GM12878 (cell line): Measurements from ENCODE around the gene SF3B2. TPM values are rescaled to one million over a fixed set of nuclear protein-coding genes. Genes with fewer than 3 reads are reported as not detected.
"Not testable (repeated sequence)": the region's sequence is repeated elsewhere in the genome, so short reads cannot be mapped to it uniquely, and the experiment has no call there.

Experiments used
- ATAC-seq: fragments of 200-7000 bp; cut with Tn5 transposase; 3 replicates; pipeline ENCODE4 v1.9.1; 2020; ENCODE audit warnings: mild to moderate bottlenecking, moderate library complexity
- BruUV-seq: library from RNA; stranded (reverse); fragments of 400-500 nt; replicated peaks from 2 replicates; lab custom pipeline; 2021; lab: Mats Ljungman, UMichigan
- CTCF ChIA-PET: fragments of 300-600 bp; sonication (Branson Sonifier 250); formaldehyde crosslinking; extraction: SDS; loops from one replicate; lab custom pipeline; 2021; ENCODE audit warnings: inconsistent platforms; lab: Yijun Ruan, JAX
- POLR2A ChIA-PET: fragments of 350-600 bp; formaldehyde crosslinking; extraction: SDS; loops from one replicate; lab custom pipeline; 2021; ENCODE audit warnings: inconsistent platforms; lab: Charles Lee
- RAD21 ChIA-PET: fragments of 300-600 bp; sonication (Branson Sonifier 250); formaldehyde crosslinking; loops from one replicate; lab custom pipeline; 2023; ENCODE audit warnings: antibody characterized with exemption; ENCODE audit not compliant: unreplicated experiment; lab: Charles Lee
- SMC1A ChIA-PET: fragments of 300-600 bp; sonication (Branson Sonifier 250); formaldehyde crosslinking; loops from one replicate; lab custom pipeline; 2023; ENCODE audit not compliant: unreplicated experiment, uncharacterized antibody; lab: Charles Lee
- DNase-seq: peaks from one replicate; pipeline ENCODE4 v3.0.0-alpha.2; 2011; ENCODE audit warnings: low read depth, low spot score
- FAIRE-seq: peaks from 3 replicates; lab custom pipeline; 2011; peaks lifted over from hg19 to GRCh38; lab: Jason Lieb, UNC
- H2AFZ ChIP-seq: 2 replicates; pipeline ENCODE4 v1.6.0; 2011; ENCODE audit warnings: low read depth, low read length, control low read depth; ENCODE audit not compliant: control insufficient read depth
- H3K27ac ChIP-seq: 2 replicates; pipeline ENCODE4 v1.5.1; 2011; ENCODE audit warnings: control low read depth; ENCODE audit not compliant: control insufficient read depth, insufficient read depth
- H3K27me3 ChIP-seq, 2 experiments: replicated peaks in 1 of 2; 2 replicates each; pipeline versions ENCODE4 v1.6.0 to v1.6.1; 2011; ENCODE audit warnings: low read length in 1 of 2; ENCODE audit not compliant: control insufficient read depth in 2 of 2, insufficient read depth in 2 of 2
- H3K36me3 ChIP-seq, 2 experiments: 2 replicates each; pipeline ENCODE4 v1.5.1; 2011; ENCODE audit warnings: low read length in 1 of 2; ENCODE audit not compliant: control insufficient read depth in 2 of 2, insufficient read depth in 2 of 2
- H3K4me1 ChIP-seq: 2 replicates; pipeline ENCODE4 v1.6.1; 2011; ENCODE audit warnings: mild to moderate bottlenecking, low read length, moderate library complexity, mixed read lengths; ENCODE audit not compliant: control insufficient read depth, insufficient read depth
- H3K4me2 ChIP-seq: 2 replicates; pipeline ENCODE4 v1.6.0; 2011; ENCODE audit warnings: control low read depth; ENCODE audit not compliant: control insufficient read depth, insufficient read depth
- H3K4me3 ChIP-seq: fragments of 200-600 bp; sonication (generic); 2 replicates; pipeline ENCODE4 v1.5.1; 2016
- H3K79me2 ChIP-seq: 2 replicates; pipeline ENCODE4 v1.6.0; 2011; ENCODE audit warnings: low read length; ENCODE audit not compliant: control insufficient read depth, insufficient read depth
- H3K9ac ChIP-seq: 2 replicates; pipeline ENCODE4 v1.8.0; 2011; ENCODE audit warnings: low read length, control low read depth, mixed read lengths; ENCODE audit not compliant: control insufficient read depth, insufficient read depth
- H3K9me3 ChIP-seq: replicated peaks from 3 replicates; pipeline ENCODE4 v1.5.1; 2011; ENCODE audit warnings: mild to moderate bottlenecking, low read length; ENCODE audit not compliant: control insufficient read depth, insufficient read depth
- H4K20me1 ChIP-seq: 2 replicates; pipeline ENCODE4 v1.6.0; 2011; ENCODE audit not compliant: control insufficient read depth, insufficient read depth
- ZBTB33 ChIP-seq: fragments of 450-650 bp; IDR thresholded peaks from 2 replicates; pipeline ENCODE4 v1.6.1; 2017; ENCODE audit warnings: mild to moderate bottlenecking
- WGBS: methylation state at CpG from one replicate; pipeline ENCODE4 v1.1.6; 2016; ENCODE audit warnings: low lambda C conversion rate; ENCODE audit not compliant: insufficient replicate concordance, insufficient coverage; ENCODE audit errors: missing lambda C conversion rate; 5-methylcytosine and 5-hydroxymethylcytosine counted together
- in situ Hi-C: fragments of 300-500 bp; cut with MboI; formaldehyde crosslinking; loops from 9 replicates; pipeline ENCODE4 v1.14.3; 2018; ENCODE audit warnings: mixed read lengths
- intact Hi-C: fragments of 100-400 bp; cut with micrococcal nuclease; formaldehyde crosslinking; loops from one replicate; pipeline ENCODE4 v1.14.2; 2022; ENCODE audit not compliant: unreplicated experiment
- polyA plus RNA-seq, 11 experiments: library from polyadenylated mRNA; depleted of rRNA in 4 of 11; unstranded in 6 of 11; stranded (reverse) in 5 of 11; fragments of >200 nt; fragmentation: Nextera tagmentation in 4 of 11; fragmentation: Illumina TruSeq in 1 of 11; extraction: Ambion mirVana in 4 of 11; extraction: Trizol in 1 of 11; gene quantifications; 1 replicate in 1 of 11; 2 replicates in 10 of 11; pipeline versions ENCODE4 v1.2.1 to v1.2.3, GENCODE V29; 2011 to 2016; ENCODE audit warnings: inconsistent platforms in 2 of 11, missing spikeins in 2 of 11, low read depth in 1 of 11
- total RNA-seq, 4 experiments: library from RNA; depleted of rRNA in 3 of 4; stranded (reverse); fragments of >200 nt in 3 of 4; fragmentation: Illumina TruSeq in 1 of 4; extraction: Trizol in 1 of 4; gene quantifications; 2 replicates each; pipeline versions ENCODE4 v1.2.1 to v1.2.3, GENCODE V29; 2013 to 2021

The SF3B2 gene
- total and polyA plus RNA-seq, 10 of the 15 experiments (the other 5 are each of a cell fraction or from before 2014, with no cell fraction given), result 56.3 to 245 (median 144) TPM

DNA sequence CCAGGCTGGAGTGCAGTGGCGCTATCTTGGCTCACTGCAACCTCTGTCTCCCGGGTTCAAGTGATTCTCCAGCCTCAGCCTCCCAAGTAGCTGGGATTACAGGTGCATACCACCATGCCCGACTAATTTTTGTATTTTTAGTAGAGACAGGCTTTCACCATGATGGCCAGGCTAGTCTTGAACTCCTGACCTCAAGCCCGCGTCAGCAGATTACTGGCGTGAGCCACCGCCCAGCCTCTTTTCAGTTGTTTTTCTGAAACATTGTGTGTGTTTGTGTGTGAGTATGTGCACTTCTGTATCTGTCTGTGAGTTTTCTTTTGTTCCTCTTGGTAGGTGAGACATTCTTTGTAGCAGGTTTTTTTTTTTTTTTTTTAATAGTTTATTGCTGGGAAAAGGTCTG lies 26.8 kb downstream of the SF3B2 start:
- SMC1A ChIA-PET, result interaction anchor here (0.6 to 17.7 kb wide), 6 partner anchors 9 to 57 kb away, joined by 3 to 265 read pairs (median 22); partner anchors contain the start of gene PACS1
- not testable (repeated sequence) for H3K9ac ChIP-seq, ATAC-seq, H3K27ac ChIP-seq, H3K4me3 ChIP-seq
- TF ChIP-seq ZBTB33, result peak; percentile 54; the same call in 1 of the 2 replicates
- TF ChIP-seq, all 136 proteins: peak for 1; not testable (repeated sequence) for 135
- H2AFZ ChIP-seq, H3K9me3 ChIP-seq, intact Hi-C loops, BruUV-seq, H3K36me3 ChIP-seq, in situ Hi-C loops, FAIRE-seq, H3K27me3 ChIP-seq, H3K4me2 ChIP-seq, H4K20me1 ChIP-seq, DNase-seq: not testable (repeated sequence)
- peaks cover 33% of the 10 kb centered on the region for H3K4me1 ChIP-seq
- ChIA-PET RAD21 (interaction anchor here (1.4 to 2.6 kb wide), 3 partner anchors 33 to 57 kb away, joined by 3 to 9 read pairs (median 7); no protein-coding TSS in a partner anchor), POLR2A (interaction anchor here (0.8 to 1.8 kb wide), 3 partner anchors 31 to 45 kb away, joined by 3 to 7 read pairs (median 5); no protein-coding TSS in a partner anchor), CTCF (interaction anchor here (0.7 to 20.0 kb wide), 8 partner anchors 8 to 421 kb away, joined by 3 to 195 read pairs (median 4); no protein-coding TSS in a partner anchor)
- H3K79me2 ChIP-seq, result peaks cover 84% of the 10 kb centered on the region
- WGBS, result 84% methylated on average over 7 of the region's 7 CpGs
